Measurements from ENCODE around the gene PPARA. TPM values are rescaled to one million over a fixed set of nuclear protein-coding genes. Genes with fewer than 3 reads are reported as not detected.

The PPARA gene
- total and polyA plus RNA-seq, 2 of the 4 experiments (the other 2 are of a cell fraction): 3.1 to 7.0 TPM

DNA sequence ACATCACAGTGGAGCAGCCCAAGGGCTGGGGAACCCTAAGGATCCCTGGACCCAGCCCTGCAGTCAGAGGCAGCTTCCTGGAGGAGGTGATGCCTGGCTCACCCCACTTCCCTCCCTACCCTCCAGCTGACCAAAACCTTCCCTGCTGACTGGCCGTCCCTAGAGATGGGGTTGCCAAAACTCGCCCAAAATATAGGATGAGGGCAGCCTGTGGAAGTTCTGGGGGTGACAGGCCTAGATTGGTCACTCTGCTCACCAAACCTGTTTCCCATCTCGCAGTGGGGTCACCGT is 35.0 kb upstream of the PPARA start (continued):
- TF ChIP-seq CEBPB (IDR thresholded peaks at IDR 0.05; ENCODE audit: low read depth, low read length) (no peak), RAD21 (IDR thresholded peaks at IDR 0.05; ENCODE audit: low read length) (no peak), MAZ (IDR thresholded peaks at IDR 0.05; ENCODE audit: borderline replicate concordance, low read depth, low read length) (no peak), MXI1 (IDR thresholded peaks at IDR 0.05; ENCODE audit: borderline replicate concordance, low read depth, low read length) (no peak), NFE2L2 (IDR thresholded peaks at IDR 0.05; ENCODE audit: low read depth, low read length) (no peak)

DNA sequence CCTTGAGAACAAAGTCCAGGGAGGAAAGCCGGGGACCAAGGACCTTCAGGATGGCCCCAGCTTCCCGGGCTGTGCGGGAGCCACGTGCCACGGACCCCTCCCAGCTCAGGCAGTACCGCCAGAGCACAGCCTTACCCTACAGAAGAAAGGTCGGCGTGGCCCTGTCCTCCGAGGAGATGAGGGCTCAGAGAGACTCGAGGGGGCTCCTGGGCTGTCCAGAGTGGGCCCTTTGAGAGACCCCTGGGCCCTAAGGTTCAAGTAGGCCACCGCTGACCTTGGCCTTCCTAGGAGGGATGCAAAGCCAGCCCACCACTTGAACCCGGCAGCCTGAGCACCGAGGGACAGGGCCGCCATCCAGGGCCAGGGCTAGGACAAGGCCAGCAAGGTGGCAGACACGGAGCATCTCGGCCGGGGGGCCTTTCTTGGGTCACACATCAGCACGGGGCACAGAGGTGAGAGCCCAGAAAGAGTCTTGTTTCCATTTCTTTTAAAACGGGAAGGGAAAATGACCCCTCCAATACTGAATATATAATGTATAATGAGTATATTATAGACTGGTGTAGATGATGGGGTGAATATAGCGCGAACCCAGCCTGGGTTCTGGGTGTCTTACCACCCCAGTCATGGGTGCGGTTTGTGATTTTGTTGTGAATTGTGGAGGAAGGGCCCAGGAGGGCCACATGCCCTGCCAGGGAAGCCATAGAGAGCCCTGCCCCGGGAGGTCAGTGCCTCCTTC is 34.4 kb upstream of the PPARA start:
- Histone ChIP-seq H3K9me3 (ENCODE audit: control insufficient read depth, insufficient read depth, low read length) (no peaks in the 10 kb centered on the region), H3K36me3 (ENCODE audit: control insufficient read depth, insufficient read depth, low read length) (peaks cover 29% of the 10 kb centered on the region), H4K5ac (ENCODE audit: low read depth, low read length) (peak overlapping the region; percentile 46; the same call in 1 of the 2 replicates), H2AK5ac (ENCODE audit: low read depth, low read length) (peak overlapping the region; percentile 70; the same call in 1 of the 2 replicates), H3K9me1 (ENCODE audit: insufficient read depth, low read length) (no peaks in the 10 kb centered on the region), H3K56ac (ENCODE audit: extremely low read depth, insufficient read depth, low read length) (no peak overlapping the region), H3K27ac (ENCODE audit: insufficient read depth, low read length) (peak overlapping the region; percentile 20), H2BK120ac (ENCODE audit: low read depth, low read length) (0 out of 2 replicates have a peak overlapping the region, but pooled peaks have one; percentile 32), H3K4me3 (ENCODE audit: insufficient read depth, low read depth, low read length) (no peak overlapping the region), H2BK5ac (ENCODE audit: low read depth, low read length, poor library complexity, severe bottlenecking) (peak overlapping the region; percentile 22), H2BK20ac (ENCODE audit: low read depth, low read length) (no peak overlapping the region), H2AFZ (replicated peaks; ENCODE audit: low read length, poor library complexity) (peak overlapping the region; percentile 71), H3K14ac (replicated peaks; ENCODE audit: low read depth, low read length) (0 out of 2 replicates have a peak overlapping the region, but pooled peaks have one; percentile 16), H2BK15ac (ENCODE audit: low read depth, low read length) (no peak overlapping the region), H4K20me1 (ENCODE audit: insufficient read depth, low read length) (peaks cover 2% of the 10 kb centered on the region), H2AK9ac (replicated peaks; ENCODE audit: low read depth, low read length, poor library complexity) (peak overlapping the region; percentile 91), H3K18ac (ENCODE audit: low read depth, low read length) (no peak overlapping the region), H3K4ac (ENCODE audit: low read depth, low read length) (peak overlapping the region; percentile 69; the same call in 1 of the 2 replicates), H3K4me2 (ENCODE audit: low read depth, low read length) (0 out of 2 replicates have a peak overlapping the region, but pooled peaks have one; percentile 16), H3K79me1 (ENCODE audit: low read depth in 1 of 2, low read length in 2 of 2) (peaks cover 0 to 3% of the 10 kb centered on the region in 2 experiments; a peak in 1 of 4 replicates), H3K4me1 (ENCODE audit: control insufficient read depth, insufficient read depth, low read length) (peaks cover 15% of the 10 kb centered on the region), H3K27me3 (ENCODE audit: control insufficient read depth, insufficient read depth, low read length) (no peaks in the 10 kb centered on the region), H3K9ac (ENCODE audit: low read depth, low read length) (no peak overlapping the region; the same call in 1 of the 2 replicates), H4K8ac (ENCODE audit: low read depth in 2 of 2, low read length in 2 of 2) (peak overlapping the region in 1 of 2 experiments; percentile 47; a peak in 1 of 4 replicates), H4K91ac (ENCODE audit: insufficient read depth, low read depth, low read length) (peak overlapping the region; percentile 13; the same call in 1 of the 2 replicates), H3K23ac (ENCODE audit: low read depth, low read length) (no peak overlapping the region)
- in situ Hi-C loops (cut with MboI; ENCODE audit: low sequenced_read_pairs) (loop anchor here (5.0 kb wide), 1 partner anchor 109 kb away; no protein-coding TSS in a partner anchor), dilution Hi-C loops (cut with HindIII; ENCODE audit: low sequenced_read_pairs, unreplicated experiment) (no loop called here), intact Hi-C loops (cut with micrococcal nuclease) (loop anchor here (1.0 to 5.0 kb wide), 3 partner anchors 44 to 121 kb away; no protein-coding TSS in a partner anchor)
- no peak for TF ChIP-seq SMC3 (IDR thresholded peaks at IDR 0.05; ENCODE audit: low read depth, low read length)
- no peak for TF ChIP-seq ELK1 (IDR thresholded peaks at IDR 0.05; ENCODE audit: borderline replicate concordance, low read depth, low read length)
- no peak for TF ChIP-seq RFX5 (IDR thresholded peaks at IDR 0.05; ENCODE audit: low read depth, low read length)
- BruUV-seq (replicated peaks): no TSS peak
- no peak for DNase-seq
- peak; percentile 3; the same call in 1 of the 2 replicates for ATAC-seq (ENCODE audit: low read depth)
- ChIA-PET POLR2A (ENCODE audit: unreplicated experiment) (no interaction called here), CTCF (interaction anchor here (0.7 to 4.0 kb wide), 3 partner anchors 43 to 110 kb away, joined by 3 to 24 read pairs (median 6); no protein-coding TSS in a partner anchor)
- WGBS, 2 experiments (ENCODE audit: extremely low coverage in 2 of 2, insufficient read length in 1 of 2): 90% methylated on average over 8 of the region's 23 CpGs; no CpG with 5 or more reads in 1 of the 2 experiments

All from IMR-90 (cell line).